Gastroesophageal sphincter (tissue), 3 donors: Measurements from ENCODE around the gene RNF4.

ENCODE experiments used
- CTCF ChIP-seq, 4 experiments: fragments of 200-600 bp in 2 of 4; fragments of 450-650 bp in 2 of 4; sonication (generic) in 1 of 4; IDR thresholded peaks; one replicate each; pipeline ENCODE4 v1.5.1; 2017 to 2019; ENCODE audit warnings: antibody characterized with exemption in 4 of 4, mild to moderate bottlenecking in 2 of 4, moderate library complexity in 2 of 4
- POLR2AphosphoS5 ChIP-seq: sonication (generic); formaldehyde crosslinking; IDR thresholded peaks from one replicate; pipeline ENCODE4 v1.6.1; 2017; ENCODE audit warnings: antibody characterized with exemption

GRCh38 chr4:2428496-2429213 is 40.3 kb upstream of the RNF4 start:
- no peak for TF ChIP-seq CTCF (IDR thresholded peaks at IDR 0.05)
- TF ChIP-seq POLR2AphosphoS5: no peak
